WI38 (cell line): Measurements from ENCODE around the gene SCO2.
"Not testable (repeated sequence)": the region's sequence is repeated elsewhere in the genome, so short reads cannot be mapped to it uniquely, and the experiment has no call there.

Source experiments
- H3K4me3 ChIP-seq: 2 replicates; pipeline ENCODE4 v1.5.1; 2011; ENCODE audit warnings: low read depth, mild to moderate bottlenecking, control low read depth, low read length
- CTCF ChIP-seq: IDR thresholded peaks from 2 replicates; pipeline ENCODE4 v1.5.1; 2012; ENCODE audit warnings: low read depth, mild to moderate bottlenecking, control low read depth, low read length

Gene SCO2

GRCh38 chr22:50545522-50546325 is 20.3 kb upstream of the SCO2 start, which contains the start of gene KLHDC7B:
KLHDC7B (plus strand) TSS chr22:50545899; CDS start chr22:50546244, 345 bp downstream.
- H3K4me3 ChIP-seq = no peak within 1 kb of the TSS
- TF ChIP-seq CTCF = 0 out of 2 replicates have a peak, but pooled peaks have one; percentile 15

DNA sequence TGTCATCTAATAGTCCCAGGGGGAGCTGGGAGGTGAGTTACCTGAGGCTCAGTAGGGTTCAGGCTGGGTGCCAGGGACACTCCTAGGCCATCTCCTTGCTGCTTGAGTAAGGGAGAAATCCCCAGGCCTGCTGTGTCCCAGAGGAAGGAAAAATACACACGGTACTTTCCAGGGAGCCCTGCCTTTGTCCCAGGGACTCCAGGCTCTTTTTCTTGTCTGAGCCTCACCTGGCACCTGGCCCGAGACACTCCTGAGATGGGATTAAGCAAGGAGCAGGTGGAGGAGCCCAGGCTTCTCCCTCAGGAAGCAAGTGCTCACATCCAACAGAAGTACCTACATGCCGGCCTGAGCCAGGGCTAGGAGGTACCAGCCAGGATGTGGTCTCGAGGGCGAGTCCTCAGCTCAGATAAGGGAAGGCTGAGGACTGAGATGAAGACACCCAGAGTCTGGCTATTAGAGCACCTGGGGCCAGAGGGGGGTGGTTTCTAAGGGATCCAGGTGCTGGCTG is 19.4 kb upstream of the SCO2 start:
- no peak overlapping the region for H3K4me3 ChIP-seq
- TF ChIP-seq CTCF = no peak

DNA sequence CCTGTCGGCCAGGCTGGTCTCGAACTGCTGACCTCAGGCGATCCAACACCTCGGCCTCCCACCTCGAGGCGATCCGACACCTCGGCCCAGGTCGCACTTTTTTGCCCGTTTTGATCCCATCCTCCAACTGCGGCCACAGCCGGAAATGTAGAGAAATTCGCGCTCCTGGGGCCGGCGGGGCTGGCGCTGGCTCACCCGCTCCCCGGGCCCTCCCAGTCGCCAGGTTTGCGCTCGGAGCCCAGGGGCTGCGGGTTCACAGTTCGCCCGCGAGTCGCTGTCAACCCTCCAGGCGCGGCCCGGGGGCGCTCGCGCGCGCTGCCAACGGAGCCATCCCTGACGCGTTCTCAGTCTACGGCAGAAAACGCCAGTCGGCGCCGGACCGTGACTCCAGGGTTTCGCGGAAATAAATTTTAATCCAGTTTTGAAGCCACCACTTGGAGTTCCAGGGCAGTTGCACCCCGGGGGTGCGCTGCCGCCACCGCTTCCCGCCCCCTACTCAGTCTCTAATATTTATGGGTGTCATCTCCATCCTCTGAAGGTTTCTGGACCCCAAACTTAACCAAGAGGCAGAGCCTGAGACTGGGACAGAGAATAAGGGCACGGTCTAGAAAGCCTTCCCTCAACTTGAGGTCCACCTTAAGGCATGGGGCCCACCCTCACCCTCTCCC is 18.8 kb upstream of the SCO2 start:
- peak; percentile 54 for TF ChIP-seq CTCF
- H3K4me3 ChIP-seq = no peak overlapping the region

- no peak for TF ChIP-seq CTCF
- no peak overlapping the region for H3K4me3 ChIP-seq
Measured at GRCh38 chr22:50542416-50542927, 17.1 kb upstream of the SCO2 start.

DNA sequence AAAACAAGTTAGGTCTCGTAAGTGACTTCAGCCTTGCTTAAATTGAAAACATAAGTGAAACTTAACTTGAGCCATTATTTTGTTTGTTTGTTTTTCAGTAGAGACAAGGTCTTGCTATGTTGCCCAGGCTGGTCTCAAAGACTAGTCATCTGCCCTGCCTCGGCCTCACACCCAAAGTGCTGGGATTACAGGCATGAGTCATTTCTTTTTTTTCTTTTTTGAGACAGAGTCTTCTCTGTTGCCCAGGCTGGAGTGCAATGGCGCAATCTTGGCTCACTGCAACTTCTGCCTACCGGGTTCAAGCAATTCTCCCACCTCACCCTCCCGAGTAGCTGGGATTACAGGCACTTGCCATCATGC is 16.2 kb upstream of the SCO2 start:
- not testable (repeated sequence) for H3K4me3 ChIP-seq

GRCh38 chr22:50540381-50540780 is 15.0 kb upstream of the SCO2 start:
- TF ChIP-seq CTCF = no peak
- H3K4me3 ChIP-seq = no peak overlapping the region

DNA sequence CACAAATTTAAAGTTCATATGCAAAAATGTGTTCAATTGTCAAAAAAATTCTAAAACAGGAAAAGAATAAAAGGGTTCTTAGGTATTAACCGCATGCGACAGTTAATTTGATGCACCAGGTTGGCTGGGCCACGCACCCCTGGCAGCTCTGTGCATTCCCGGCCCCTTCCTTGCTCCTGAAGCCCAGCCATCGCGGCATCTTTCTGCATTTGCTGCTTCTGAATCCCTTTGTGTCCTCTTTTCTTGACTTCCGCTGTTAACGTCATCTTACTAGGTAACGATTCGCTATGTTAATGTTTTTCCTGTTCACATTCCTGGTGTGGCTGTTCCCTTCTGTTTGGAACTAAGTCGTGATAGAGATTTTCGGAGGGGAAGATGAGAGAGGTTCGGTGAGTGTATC is 12.4 kb upstream of the SCO2 start:
- H3K4me3 ChIP-seq = no peak overlapping the region
- no peak for TF ChIP-seq CTCF
